IPS-18a (cell line): ENCODE data around the gene KLK1.

Experiments
- H3K27ac ChIP-seq: one replicate; pipeline ENCODE4 v1.5.1; 2013; ENCODE audit warnings: low read length
- H3K27me3 ChIP-seq: one replicate; pipeline ENCODE4 v1.6.1; 2013; ENCODE audit warnings: mild to moderate bottlenecking, low read length; ENCODE audit not compliant: control insufficient read depth, insufficient read depth
- H3K36me3 ChIP-seq: one replicate; pipeline ENCODE4 v1.6.1; 2013; ENCODE audit warnings: low read depth, low read length; ENCODE audit not compliant: control insufficient read depth
- H3K4me1 ChIP-seq: one replicate; pipeline ENCODE4 v1.6.1; 2013; ENCODE audit warnings: low read depth, low read length; ENCODE audit not compliant: control insufficient read depth
- H3K4me3 ChIP-seq: one replicate; pipeline ENCODE4 v1.5.1; 2013; ENCODE audit warnings: low read length
- H3K9ac ChIP-seq: one replicate; pipeline ENCODE4 v1.6.1; 2013; ENCODE audit warnings: mild to moderate bottlenecking, low read length, moderate library complexity
- H3K9me3 ChIP-seq: one replicate; pipeline ENCODE4 v1.6.1; 2013; ENCODE audit warnings: low read depth, low read length; ENCODE audit not compliant: control insufficient read depth

KLK1 gene

DNA sequence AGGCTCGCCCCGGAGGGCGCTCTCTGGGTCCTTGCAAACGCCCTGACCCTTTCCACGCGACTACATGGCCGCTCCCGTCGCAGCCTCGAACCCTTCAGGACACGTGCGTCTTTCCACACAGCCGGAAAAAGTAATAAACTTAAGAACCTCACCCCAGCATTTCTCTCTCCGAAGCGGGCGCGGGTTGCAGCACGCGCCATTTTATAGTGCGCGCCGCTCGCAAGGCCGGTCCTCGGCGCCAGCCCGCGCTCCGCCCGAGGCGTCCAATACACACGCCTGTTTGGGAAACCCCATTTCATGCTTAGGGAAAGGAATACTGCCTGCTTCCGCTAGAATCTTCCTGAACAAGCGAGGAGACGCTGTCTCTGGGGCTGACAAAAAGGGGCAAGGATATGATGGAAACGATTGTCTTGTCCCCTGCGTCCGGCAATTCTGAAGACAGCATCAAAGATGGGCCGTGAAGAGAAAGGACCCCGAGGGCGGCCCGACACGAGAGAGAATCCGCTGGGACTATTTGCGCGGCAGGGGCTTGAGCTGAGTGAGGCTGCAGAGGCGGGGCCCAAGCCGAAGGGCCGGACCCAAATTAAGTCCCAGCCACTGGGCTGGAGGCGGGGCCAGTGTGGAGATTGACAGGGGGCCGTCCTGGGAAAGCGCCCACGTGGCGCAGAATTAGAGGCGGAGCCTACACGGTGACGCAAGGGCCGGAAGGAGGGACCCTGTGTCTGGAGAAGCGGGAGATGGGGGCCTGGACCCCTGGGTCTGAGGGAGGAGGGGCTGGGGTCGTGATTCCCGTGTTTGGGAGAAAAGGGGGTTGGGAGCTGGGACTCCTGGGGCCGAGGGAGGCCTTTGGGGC is 18.9 kb downstream of the KLK1 start:
- Histone ChIP-seq H3K36me3 (peaks cover 30% of the 10 kb centered on the region), H3K27me3 (peaks cover 18% of the 10 kb centered on the region)

GRCh38 chr19:50803633-50804419 is 19.8 kb downstream of the KLK1 start:
- Histone ChIP-seq H3K4me1 (peaks cover 9% of the 10 kb centered on the region), H3K27ac (peak overlapping the region; percentile 95), H3K36me3 (peaks cover 38% of the 10 kb centered on the region), H3K9me3 (no peaks in the 10 kb centered on the region), H3K27me3 (peaks cover 14% of the 10 kb centered on the region), H3K9ac (peak overlapping the region; percentile 98), H3K4me3 (peak overlapping the region; percentile 99)

More for the DNA sequence above, 18.9 kb downstream of the KLK1 start:
- Histone ChIP-seq H3K9ac (peak overlapping the region; percentile 98), H3K9me3 (no peaks in the 10 kb centered on the region), H3K4me3 (peak overlapping the region; percentile 99), H3K4me1 (peaks cover 9% of the 10 kb centered on the region), H3K27ac (peak overlapping the region; percentile 95)

DNA sequence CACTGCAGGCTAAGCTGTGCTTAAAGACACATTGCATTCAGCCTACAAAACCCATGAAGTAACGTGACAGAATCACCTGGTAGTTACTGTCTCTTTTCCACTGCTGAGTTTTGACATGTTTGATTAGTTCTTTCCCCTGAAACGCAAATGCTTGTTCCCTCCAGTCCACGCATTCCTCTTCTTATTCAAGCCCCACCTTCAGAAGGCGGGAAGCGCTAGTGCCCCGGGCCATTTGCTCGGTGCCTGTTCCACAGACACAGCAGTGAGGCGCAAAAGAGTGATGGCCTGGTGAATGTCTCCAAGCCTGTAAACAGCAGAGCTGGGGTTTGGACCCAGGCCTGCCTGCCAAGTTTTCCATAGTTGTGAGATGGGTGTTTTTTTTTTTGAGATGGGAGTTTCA is 22.5 kb downstream of the KLK1 start:
- Histone ChIP-seq H3K9me3 (no peaks in the 10 kb centered on the region), H3K4me3 (no peak overlapping the region), H3K4me1 (peaks cover 9% of the 10 kb centered on the region), H3K27me3 (no peaks in the 10 kb centered on the region), H3K36me3 (peaks cover 57% of the 10 kb centered on the region), H3K9ac (no peak overlapping the region), H3K27ac (no peak overlapping the region)

- H3K27ac ChIP-seq = no peak overlapping the region
- H3K9me3 ChIP-seq = no peaks in the 10 kb centered on the region
- H3K9ac ChIP-seq = no peak overlapping the region
- H3K27me3 ChIP-seq = no peaks in the 10 kb centered on the region
- no peak overlapping the region for H3K4me3 ChIP-seq
- H3K4me1 ChIP-seq = peaks cover 9% of the 10 kb centered on the region
- peaks cover 63% of the 10 kb centered on the region for H3K36me3 ChIP-seq
Measured at GRCh38 chr19:50799547-50799851, 24.1 kb downstream of the KLK1 start.

- Histone ChIP-seq H3K4me1 (peaks cover 9% of the 10 kb centered on the region), H3K9ac (no peak overlapping the region), H3K36me3 (peaks cover 63% of the 10 kb centered on the region), H3K4me3 (no peak overlapping the region), H3K27ac (no peak overlapping the region), H3K27me3 (no peaks in the 10 kb centered on the region), H3K9me3 (no peaks in the 10 kb centered on the region)
Measured at GRCh38 chr19:50798659-50799546, 24.7 kb downstream of the KLK1 start.

DNA sequence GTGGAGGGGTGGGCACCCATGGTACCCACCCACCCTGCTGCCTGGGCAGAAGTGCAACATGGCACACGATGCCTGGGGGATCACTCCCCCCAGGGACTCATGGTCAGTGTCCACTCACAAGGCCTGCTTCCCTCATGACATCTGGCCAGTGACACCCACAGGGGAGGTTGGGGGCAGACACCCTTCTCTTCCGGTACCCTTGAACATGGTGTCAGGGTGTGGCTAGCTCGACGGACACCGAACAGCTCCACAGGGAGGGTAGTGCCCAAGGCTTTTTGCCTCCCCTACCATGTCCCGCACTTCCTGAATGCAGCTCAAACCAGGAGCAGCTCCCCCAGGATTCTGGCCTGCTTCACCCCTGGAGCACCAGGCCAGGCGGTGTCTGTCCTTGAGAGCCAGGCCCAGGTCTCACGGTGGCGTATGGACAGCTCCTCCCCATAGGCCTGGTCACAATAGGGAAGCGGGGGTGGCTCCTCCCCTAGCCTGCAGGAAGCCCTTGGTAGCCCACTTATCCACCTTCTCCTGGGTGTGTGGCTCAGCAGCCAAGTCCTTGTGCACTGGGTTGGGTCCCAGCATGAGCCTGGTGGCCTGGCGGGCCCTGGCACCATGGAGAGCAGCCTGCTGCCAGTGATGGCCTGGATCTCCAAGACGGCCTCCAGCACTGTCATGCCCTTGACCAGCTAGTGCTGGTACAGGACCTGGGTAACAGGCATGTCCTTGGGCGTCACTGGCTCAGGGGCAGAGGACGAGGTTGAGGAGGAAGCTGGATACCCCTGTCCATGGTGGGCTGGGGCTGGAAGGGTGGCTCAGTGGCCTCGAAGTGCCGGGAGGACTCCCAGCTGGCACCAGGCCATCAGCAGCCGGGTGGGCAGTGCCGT is 25.6 kb downstream of the KLK1 start:
- H3K9me3 ChIP-seq = no peaks in the 10 kb centered on the region
- peaks cover 8% of the 10 kb centered on the region for H3K4me1 ChIP-seq
- H3K27me3 ChIP-seq = no peaks in the 10 kb centered on the region
- no peak overlapping the region for H3K4me3 ChIP-seq
- no peak overlapping the region for H3K27ac ChIP-seq
- peaks cover 61% of the 10 kb centered on the region for H3K36me3 ChIP-seq
- no peak overlapping the region for H3K9ac ChIP-seq

DNA sequence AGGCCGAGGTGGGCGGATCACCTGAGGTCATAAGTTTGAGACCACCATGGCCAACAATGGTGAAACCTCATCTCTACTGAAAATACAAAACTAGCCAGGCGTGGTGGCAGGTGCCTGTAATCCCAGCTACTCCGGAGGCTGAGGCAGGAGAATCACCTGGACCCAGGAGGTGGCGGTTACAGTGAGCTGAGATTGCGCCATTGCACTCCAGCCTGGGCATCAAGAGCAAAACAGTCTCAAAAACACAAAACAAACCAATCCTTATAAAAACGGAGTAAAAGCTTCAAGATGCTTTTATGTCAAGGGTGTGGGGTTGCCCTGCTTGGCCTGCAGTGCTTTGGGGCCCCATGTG is 26.2 kb downstream of the KLK1 start:
- Histone ChIP-seq H3K36me3 (peaks cover 57% of the 10 kb centered on the region), H3K9me3 (no peaks in the 10 kb centered on the region), H3K27me3 (no peaks in the 10 kb centered on the region), H3K4me3 (no peak overlapping the region), H3K4me1 (peaks cover 4% of the 10 kb centered on the region), H3K27ac (no peak overlapping the region), H3K9ac (no peak overlapping the region)

DNA sequence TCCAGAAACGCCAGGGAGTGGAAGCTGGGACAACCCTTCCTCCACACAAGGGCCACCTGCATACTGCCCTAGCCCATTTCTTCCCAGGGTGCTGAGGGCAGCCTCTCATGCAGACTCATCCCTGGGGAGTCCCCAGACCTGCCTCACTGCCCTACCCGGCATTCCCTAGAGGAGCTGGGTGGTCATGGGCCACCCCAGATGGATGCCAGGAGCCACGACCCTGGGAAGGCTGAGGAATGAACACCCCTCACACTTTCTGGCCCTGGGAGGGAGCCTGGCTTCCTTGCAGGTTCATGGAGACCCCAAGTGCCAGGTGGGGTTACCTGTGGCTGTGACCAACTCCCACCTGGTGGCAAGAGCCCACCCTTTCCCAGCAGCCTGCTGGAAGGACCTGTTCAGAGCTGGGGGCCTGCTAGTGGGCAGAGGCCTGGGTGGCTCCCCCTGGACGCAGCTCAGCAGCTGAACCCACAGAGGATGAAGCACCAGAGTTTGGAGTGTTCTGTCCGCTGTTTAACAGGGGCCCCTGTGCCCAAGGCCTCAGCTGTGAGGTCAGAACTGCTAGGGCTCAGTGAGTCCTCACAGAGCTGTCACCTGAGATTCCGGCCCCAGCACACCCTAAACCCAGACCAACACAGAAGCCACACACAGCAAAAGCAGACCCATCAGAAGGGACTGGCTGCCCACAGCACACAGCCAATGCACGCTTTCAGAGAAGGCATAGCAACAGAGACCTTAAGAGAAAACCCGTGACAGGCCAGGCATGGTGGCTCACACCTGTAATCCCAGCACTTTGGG is 26.8 kb downstream of the KLK1 start:
- H3K36me3 ChIP-seq = peaks cover 51% of the 10 kb centered on the region
- no peaks in the 10 kb centered on the region for H3K4me1 ChIP-seq
- H3K27ac ChIP-seq = no peak overlapping the region
- H3K9ac ChIP-seq = no peak overlapping the region
- no peak overlapping the region for H3K4me3 ChIP-seq
- no peaks in the 10 kb centered on the region for H3K27me3 ChIP-seq
- H3K9me3 ChIP-seq = no peaks in the 10 kb centered on the region

DNA sequence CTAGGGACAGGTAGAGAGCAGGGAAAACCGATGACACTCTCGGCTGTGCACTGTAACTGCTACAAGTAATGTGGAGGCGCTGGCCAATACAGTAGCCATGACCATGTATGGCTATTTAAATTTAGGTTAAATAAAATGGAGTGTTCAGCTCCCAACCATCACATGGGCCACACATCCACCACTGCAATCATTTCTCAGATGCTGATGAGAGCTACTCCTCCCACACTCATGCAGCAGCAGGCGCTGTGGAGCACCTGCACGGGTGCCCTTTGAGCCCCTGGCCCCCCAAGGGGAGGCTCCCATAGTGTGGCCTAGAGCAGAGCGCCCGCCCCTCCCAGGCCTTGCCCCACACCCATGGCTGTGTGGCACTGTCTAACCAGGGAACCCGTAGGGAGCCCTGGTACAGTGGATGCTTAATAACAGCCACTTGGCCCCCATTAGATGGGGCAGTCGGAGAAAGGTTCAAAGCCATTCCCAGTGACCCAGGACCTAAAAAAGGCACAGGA is 27.4 kb downstream of the KLK1 start:
- Histone ChIP-seq H3K36me3 (peaks cover 47% of the 10 kb centered on the region), H3K4me1 (no peaks in the 10 kb centered on the region), H3K9me3 (no peaks in the 10 kb centered on the region), H3K27me3 (no peaks in the 10 kb centered on the region), H3K4me3 (no peak overlapping the region), H3K27ac (no peak overlapping the region), H3K9ac (no peak overlapping the region)

- Histone ChIP-seq H3K4me1 (no peaks in the 10 kb centered on the region), H3K27ac (no peak overlapping the region), H3K9ac (no peak overlapping the region), H3K4me3 (no peak overlapping the region), H3K27me3 (no peaks in the 10 kb centered on the region), H3K9me3 (no peaks in the 10 kb centered on the region), H3K36me3 (peaks cover 42% of the 10 kb centered on the region)
Measured at GRCh38 chr19:50795664-50796073, 27.9 kb downstream of the KLK1 start.
